Measurements from ENCODE around the gene IRF2.
A peak's percentile ranks its signal among the peaks of the same experiment; 100 is the strongest.

Gene IRF2

GRCh38 chr4:184439386-184439785, 35.0 kb downstream of the IRF2 start:
- DNase-seq, result no peak
- in situ Hi-C loops (cut with MboI; ENCODE audit: low pct_unique_long_range_greater_than_20kb, low sequenced_read_pairs), result no loop called here

DNA sequence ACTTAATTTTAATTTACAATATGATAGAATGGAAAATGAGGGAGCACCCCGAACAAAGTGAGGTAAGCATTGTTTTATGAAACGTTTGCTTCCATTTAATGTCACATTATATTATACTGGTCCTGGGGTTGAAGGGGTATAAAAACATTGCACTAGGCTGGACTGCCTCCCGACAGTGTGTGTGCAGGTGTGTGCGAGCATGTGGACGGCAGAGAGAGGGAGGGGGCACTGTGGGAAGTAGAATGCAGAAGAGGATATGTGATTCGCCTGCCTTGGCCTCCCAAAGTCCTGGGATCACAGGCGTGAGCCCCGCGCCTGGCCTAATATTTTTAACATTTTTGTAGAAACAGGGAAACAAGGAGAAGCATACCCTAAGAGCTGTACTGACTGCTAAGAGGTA, 36.0 kb downstream of the IRF2 start:
- DNase-seq, result no peak

DNA sequence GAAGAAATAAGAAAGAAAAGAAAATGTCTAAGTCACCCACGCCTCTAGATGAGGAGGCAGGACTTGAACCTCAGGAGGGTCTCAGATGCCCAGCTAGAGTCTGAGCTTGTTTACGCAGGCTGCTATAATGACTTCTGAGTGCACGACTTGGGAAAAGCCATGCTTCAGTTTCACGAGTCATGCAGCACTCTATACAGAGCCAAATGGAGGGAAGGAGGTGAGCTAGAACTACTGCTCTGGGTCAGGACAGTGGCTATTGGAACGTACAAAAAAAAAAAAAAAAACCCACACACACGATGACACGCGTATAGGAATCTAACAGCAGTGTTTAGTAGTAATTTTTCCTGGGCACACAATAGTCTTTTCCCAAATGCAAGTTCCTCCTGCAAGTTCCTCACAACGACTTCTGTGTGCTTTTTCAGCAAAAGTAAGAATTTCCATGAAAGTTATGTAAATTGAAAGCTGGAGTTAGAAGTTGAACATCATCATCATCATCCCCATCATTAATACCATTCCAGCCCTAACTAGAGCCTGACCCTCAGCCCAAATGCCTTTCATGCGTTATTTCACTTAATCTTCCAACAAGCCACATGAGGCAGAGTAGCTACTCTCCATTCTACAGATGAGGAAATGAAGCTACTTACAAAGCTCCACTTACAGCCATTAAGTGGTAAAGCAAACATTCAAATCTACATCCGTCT, 36.6 kb downstream of the IRF2 start:
- in situ Hi-C loops (cut with MboI; ENCODE audit: low pct_unique_long_range_greater_than_20kb, low sequenced_read_pairs), result no loop called here
- DNase-seq, result peak; percentile 57

More for the DNA sequence above, 36.0 kb downstream of the IRF2 start:
- in situ Hi-C loops (cut with MboI; ENCODE audit: low pct_unique_long_range_greater_than_20kb, low sequenced_read_pairs), result no loop called here

DNA sequence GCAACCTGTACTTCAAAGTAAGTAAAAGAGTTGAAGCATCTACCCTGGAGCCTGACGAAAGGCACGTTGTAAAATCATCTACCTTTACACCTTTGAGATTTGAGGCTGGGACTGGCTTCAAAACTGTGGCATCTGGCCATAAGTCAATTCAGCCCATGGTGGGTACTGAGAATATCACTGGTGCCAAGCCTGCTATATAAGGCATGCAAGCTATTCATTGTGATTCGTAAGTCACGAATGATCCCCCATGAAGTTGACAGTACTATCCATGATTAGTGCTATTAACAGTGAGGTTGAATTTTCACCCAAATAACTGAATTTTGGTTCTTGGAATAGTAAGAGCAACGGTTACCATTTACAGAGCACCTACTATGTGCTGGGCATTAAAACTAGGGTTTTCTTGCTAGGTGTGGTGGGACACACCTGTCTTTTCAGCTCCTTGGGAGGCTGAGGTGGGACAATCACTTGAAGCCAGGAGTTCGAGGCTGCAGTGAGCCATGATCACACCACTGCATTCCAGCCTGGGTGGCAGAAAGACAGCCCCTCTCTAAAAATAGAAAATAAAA, 39.8 kb downstream of the IRF2 start:
- no peak for DNase-seq
- in situ Hi-C loops (cut with MboI; ENCODE audit: low pct_unique_long_range_greater_than_20kb, low sequenced_read_pairs), result no loop called here

- no peak for DNase-seq
- in situ Hi-C loops (cut with MboI; ENCODE audit: low pct_unique_long_range_greater_than_20kb, low sequenced_read_pairs), result no loop called here
Measured at GRCh38 chr4:184434021-184434420, 40.3 kb downstream of the IRF2 start.

- in situ Hi-C loops (cut with MboI; ENCODE audit: low pct_unique_long_range_greater_than_20kb, low sequenced_read_pairs), result no loop called here
- DNase-seq, result no peak
Measured at GRCh38 chr4:184433258-184433892, 41.0 kb downstream of the IRF2 start.

GRCh38 chr4:184432127-184432922, 42.0 kb downstream of the IRF2 start:
- in situ Hi-C loops (cut with MboI; ENCODE audit: low pct_unique_long_range_greater_than_20kb, low sequenced_read_pairs), result no loop called here
- DNase-seq, result no peak

DNA sequence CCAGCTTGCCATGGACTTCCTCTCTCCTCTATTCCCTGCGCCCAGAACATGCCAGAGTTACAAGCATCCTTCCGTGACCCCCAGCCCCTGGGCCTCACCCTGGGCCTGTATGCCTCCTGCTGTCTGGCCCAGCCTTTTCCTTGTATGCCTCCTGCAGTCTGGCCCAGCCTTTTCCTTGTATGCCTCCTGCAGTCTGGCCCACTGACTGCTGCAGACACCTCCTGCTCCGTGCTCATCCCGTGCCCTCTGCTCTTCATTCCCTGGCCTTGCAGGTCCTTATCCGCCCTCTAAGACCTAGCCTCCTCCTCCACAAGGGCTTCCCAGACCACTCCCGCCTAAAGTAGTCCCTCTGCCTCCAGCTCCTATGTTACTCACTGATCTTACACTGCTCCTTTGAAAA, 44.2 kb downstream of the IRF2 start:
- in situ Hi-C loops (cut with MboI; ENCODE audit: low pct_unique_long_range_greater_than_20kb, low sequenced_read_pairs), result no loop called here
- no peak for DNase-seq

DNA sequence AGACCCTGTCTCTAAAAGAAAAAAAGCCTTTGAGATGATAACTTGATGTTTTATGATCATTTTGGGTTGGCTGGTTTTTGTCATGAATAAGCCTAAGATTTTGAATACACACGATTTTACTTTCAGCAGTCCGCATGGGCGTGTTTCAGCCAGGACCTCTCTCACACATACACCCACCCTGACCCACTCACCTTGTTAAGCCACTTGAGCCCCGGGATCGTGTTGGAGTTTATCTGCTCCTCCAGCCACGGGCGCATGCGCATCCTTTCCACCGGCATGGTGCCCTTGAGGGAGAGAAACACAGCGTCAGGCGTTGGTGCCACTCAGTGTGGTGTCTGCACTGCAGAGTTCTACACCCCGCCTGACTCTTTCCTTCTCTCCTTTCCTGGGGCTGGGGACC, 45.6 kb downstream of the IRF2 start:
- no peak for DNase-seq
- in situ Hi-C loops (cut with MboI; ENCODE audit: low pct_unique_long_range_greater_than_20kb, low sequenced_read_pairs), result no loop called here

- in situ Hi-C loops (cut with MboI; ENCODE audit: low pct_unique_long_range_greater_than_20kb, low sequenced_read_pairs), result no loop called here
- no peak for DNase-seq
Measured at GRCh38 chr4:184427687-184428086, 46.7 kb downstream of the IRF2 start.

DNA sequence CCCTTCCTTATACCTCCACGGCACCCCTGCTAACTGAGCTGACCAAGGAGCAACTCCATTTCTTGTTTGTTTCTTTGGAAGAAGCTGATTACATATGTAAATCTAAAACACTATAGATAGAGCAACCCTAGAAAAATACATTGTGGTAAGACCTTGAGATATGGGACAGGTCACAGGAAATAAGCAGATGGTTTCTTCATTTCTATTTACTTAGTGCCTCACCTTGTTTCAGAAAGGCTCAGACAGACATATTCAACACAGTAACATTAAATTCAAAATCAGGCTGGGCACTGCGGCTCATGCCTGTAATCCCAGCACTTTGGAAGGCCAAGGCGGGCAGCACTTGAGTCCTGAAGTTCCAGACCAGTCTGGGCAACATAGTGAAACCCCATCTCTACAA, 47.3 kb downstream of the IRF2 start:
- no peak for DNase-seq
- in situ Hi-C loops (cut with MboI; ENCODE audit: low pct_unique_long_range_greater_than_20kb, low sequenced_read_pairs), result no loop called here

- in situ Hi-C loops (cut with MboI; ENCODE audit: low pct_unique_long_range_greater_than_20kb, low sequenced_read_pairs), result no loop called here
- DNase-seq, result no peak
Measured at GRCh38 chr4:184424993-184425758, 49.2 kb downstream of the IRF2 start.

- in situ Hi-C loops (cut with MboI; ENCODE audit: low pct_unique_long_range_greater_than_20kb, low sequenced_read_pairs), result no loop called here
- no peak for DNase-seq
Measured at GRCh38 chr4:184424279-184424678, 50.1 kb downstream of the IRF2 start.

DNA sequence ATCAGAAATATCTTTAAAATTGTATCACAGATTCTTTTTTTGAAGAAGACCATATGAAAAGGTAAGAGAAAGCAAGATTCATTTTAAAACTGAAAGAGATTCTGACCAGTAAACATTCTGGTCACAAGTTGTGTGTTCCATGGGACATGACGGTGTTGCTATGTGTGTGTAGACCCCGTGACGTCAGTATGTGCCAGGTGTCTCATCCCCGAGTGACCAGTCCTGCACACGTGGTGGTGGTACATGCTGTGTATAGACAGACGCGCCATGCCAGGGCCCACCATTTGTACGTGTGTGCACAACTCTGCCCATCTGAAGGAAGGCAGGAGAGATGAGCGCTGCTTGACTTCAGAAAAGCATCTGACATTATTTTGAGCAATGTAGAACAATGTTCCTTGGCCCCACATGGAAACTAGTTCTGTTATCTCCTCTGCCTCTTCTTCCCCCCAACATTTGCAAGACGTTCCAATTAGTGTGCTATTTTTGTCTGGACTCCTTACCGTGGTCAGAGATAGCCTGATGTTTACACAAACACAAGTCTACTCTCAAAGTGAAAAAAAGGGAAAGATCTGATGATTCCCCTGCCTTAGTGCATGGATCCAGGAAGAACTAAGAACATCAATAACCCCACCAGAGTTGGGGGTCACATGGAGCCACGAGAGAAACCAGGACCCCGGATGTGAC, 51.2 kb downstream of the IRF2 start:
- in situ Hi-C loops (cut with MboI; ENCODE audit: low pct_unique_long_range_greater_than_20kb, low sequenced_read_pairs), result no loop called here
- no peak for DNase-seq

DNA sequence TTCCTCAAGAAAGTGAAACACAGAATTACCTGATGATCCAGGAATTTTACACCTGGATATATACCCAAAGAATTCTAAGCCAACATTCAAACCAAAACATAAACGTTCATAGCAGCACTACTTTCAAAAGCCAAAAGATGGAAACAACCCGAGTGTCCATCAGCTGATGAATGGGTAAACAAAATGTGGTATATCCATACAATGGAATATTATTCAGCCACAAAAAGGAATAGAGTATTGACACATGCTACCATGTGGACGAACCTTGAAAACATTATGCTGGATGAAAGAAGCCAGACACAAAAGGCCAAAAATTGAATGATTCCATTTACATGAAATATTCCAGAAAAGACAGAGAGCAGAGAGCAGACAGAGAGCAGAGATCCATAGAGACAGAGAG, 52.0 kb downstream of the IRF2 start:
- DNase-seq, result no peak
- in situ Hi-C loops (cut with MboI; ENCODE audit: low pct_unique_long_range_greater_than_20kb, low sequenced_read_pairs), result no loop called here

- in situ Hi-C loops (cut with MboI; ENCODE audit: low pct_unique_long_range_greater_than_20kb, low sequenced_read_pairs), result no loop called here
Measured at GRCh38 chr4:184421533-184422155, 52.7 kb downstream of the IRF2 start.

DNA sequence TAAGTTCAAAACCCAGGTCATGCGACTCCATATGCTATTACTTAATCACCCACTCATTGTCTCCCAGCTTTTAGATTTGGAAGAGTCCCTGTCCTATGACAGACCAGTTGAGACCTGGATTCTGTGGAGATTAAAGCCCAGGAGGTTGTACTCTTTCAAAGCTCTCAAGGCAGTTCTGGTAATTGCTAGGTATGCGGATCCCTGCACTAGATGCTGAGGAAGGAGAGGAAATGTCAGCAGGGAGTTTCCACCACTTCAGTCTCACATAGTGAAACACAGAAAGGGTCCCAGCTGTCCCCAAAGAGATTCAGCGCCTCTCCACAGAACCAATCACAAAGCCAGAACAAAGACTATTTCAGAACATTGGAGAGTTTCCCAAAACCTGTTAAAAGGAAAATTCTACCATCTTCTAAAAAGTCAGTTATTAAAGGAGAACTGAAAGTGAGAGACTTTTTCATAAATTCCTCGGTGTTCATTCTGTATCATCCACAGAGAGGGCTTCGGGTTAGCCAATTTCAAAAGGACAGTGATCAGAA, 53.4 kb downstream of the IRF2 start:
- DNase-seq, result no peak
- in situ Hi-C loops (cut with MboI; ENCODE audit: low pct_unique_long_range_greater_than_20kb, low sequenced_read_pairs), result no loop called here

More at GRCh38 chr4:184421533-184422155, 52.7 kb downstream of the IRF2 start:
- no peak for DNase-seq

DNA sequence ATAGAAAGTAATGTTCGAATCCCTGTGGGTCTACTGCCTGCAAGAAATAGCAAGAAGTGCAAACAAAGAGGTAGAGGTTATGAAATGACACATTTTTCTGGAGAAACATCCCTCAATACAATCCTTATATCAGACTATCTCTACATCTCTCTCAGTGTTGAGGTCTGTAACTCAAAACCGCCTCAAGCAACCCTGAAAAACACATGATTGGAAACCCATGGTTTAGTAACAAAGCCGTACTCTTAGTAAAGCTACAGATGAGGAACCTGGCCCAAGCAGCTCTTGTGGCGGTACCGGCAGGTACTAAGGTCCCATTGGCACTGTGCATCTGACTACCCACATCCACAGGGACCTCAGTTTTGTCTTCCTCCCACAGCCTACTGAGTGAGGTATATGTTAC, 53.9 kb downstream of the IRF2 start:
- in situ Hi-C loops (cut with MboI; ENCODE audit: low pct_unique_long_range_greater_than_20kb, low sequenced_read_pairs), result no loop called here

More for the DNA sequence above, 53.9 kb downstream of the IRF2 start:
- no peak for DNase-seq

Data from KBM-7 (cell line).